Gastrocnemius medialis (tissue), 4 donors: ENCODE measurements around the gene VWA7.

Experiments
- POLR2A ChIP-seq, 2 donors: fragments of 450-650 bp; IDR thresholded peaks; one replicate each; pipeline ENCODE4 v1.6.1; 2017; ENCODE audit warnings: antibody characterized with exemption in 2 of 2, mild to moderate bottlenecking in 2 of 2, moderate library complexity in 2 of 2
- TF ChIP-seq, protein P1 (sequence below), 5 experiments: fragments of 450-650 bp in 3 of 5; fragments of 200-600 bp in 2 of 5; sonication (generic) in 2 of 5; IDR thresholded peaks in 4 of 5; conservative IDR thresholded peaks in 1 of 5; 1 replicate in 4 of 5; 2 replicates in 1 of 5; pipeline ENCODE4 v1.5.1; 2016 to 2019; ENCODE audit warnings: antibody characterized with exemption in 5 of 5, mild to moderate bottlenecking in 3 of 5, moderate library complexity in 3 of 5

DNA sequence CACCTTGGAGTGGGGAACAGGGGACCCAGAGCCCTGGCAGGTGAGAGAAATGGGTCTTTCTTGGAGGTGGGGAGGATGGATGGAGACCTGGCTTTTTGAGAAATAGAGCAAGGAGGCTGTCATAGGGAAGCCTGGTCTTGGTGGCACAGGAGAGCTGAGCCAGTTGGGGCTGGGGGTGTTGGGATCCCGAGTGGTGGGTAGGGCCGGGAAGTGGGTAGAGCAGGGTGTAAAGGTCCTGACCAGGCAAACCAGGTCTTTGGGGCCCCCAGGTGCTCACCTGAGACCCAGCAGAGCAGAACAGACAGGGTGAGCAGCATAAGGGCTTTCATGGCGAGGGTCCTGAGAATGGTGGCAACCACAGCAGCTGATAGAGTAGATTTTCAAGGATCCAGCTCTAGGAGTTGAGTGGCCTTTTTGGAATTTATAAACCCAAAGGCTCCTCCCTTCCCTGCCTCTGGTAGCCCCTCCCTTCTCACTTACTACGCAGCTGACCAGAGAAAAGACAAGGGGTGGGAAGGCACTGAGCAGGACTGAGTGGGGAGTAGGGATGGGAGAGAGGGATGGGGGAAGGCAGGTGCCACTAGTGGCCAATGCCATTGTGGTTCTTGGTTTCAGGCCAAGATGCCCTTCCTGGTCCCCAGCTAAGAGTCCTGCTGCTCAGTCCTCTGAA is 55.6 kb downstream of the VWA7 start, which contains the start of gene LY6G6C:
- TF ChIP-seq, protein P1, sequence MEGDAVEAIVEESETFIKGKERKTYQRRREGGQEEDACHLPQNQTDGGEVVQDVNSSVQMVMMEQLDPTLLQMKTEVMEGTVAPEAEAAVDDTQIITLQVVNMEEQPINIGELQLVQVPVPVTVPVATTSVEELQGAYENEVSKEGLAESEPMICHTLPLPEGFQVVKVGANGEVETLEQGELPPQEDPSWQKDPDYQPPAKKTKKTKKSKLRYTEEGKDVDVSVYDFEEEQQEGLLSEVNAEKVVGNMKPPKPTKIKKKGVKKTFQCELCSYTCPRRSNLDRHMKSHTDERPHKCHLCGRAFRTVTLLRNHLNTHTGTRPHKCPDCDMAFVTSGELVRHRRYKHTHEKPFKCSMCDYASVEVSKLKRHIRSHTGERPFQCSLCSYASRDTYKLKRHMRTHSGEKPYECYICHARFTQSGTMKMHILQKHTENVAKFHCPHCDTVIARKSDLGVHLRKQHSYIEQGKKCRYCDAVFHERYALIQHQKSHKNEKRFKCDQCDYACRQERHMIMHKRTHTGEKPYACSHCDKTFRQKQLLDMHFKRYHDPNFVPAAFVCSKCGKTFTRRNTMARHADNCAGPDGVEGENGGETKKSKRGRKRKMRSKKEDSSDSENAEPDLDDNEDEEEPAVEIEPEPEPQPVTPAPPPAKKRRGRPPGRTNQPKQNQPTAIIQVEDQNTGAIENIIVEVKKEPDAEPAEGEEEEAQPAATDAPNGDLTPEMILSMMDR (IDR thresholded peaks at IDR 0.05 in 4 of 5, conservative IDR thresholded peaks at IDR 0.05 in 1 of 5) = no peak
- no peak for TF ChIP-seq POLR2A (IDR thresholded peaks at IDR 0.05)
